ENCODE measurements around the gene OR51E2. TPM values are rescaled to one million over a fixed set of nuclear protein-coding genes. Genes with fewer than 3 reads are reported as not detected.

Gene OR51E2
- total RNA-seq, 2 experiments from 2014 or later: not detected

- no peaks in the 10 kb centered on the region for H3K36me3 Mint-ChIP-seq (ENCODE audit: low read depth)
- DNase-seq: no peak
- no peak overlapping the region for H3K27ac Mint-ChIP-seq
- no peaks in the 10 kb centered on the region for H3K27me3 Mint-ChIP-seq (ENCODE audit: low read depth)
- intact Hi-C loops (cut with micrococcal nuclease): no loop called here
- CTCF ChIA-PET: no interaction called here
- H3K4me1 Mint-ChIP-seq (ENCODE audit: low read depth): no peaks in the 10 kb centered on the region
- no peak overlapping the region for H3K4me3 Mint-ChIP-seq
- no peaks in the 10 kb centered on the region for H3K9me3 Mint-ChIP-seq
Measured at GRCh38 chr11:4684631-4685285, 12.9 kb downstream of the OR51E2 start.

DNA sequence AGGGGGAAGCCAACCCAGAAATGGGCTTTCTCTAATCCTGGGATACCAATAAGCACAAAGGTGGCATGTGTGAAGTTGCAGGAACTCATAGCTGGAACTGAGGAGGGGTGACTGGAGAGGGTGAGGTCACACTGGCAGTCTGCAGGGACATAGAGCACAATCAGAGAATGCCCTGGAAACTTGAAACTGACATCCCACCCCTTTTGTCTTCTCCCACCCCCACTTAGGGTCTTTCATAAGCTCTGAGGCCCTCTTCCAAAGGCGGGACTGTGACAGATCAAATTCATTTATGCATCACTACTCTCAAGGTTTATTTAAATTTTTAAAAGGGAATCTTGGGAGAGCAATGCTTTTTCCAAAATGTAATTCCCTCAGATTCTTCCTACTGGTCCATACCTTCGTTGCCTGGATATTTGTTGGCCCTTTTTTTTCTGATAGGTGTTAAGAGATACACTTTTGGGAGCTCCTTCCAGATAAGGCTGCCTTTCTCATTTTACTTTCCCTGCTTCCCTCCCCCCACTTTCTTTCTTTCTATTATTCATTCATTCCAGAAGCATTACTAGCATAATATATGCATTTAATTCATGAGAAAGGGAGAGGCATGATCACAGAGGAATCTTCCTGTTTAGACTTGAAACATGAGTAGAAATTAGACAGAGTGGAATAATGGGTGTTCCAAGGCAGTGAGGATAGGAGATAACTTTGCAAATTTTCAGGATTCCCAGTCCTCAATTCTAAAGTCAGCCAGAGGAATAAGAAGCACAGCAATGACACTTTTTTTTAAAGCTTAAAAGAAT, 14.8 kb downstream of the OR51E2 start:
- Mint-ChIP-seq H3K27me3 (ENCODE audit: low read depth) (no peaks in the 10 kb centered on the region), H3K4me1 (ENCODE audit: low read depth) (no peaks in the 10 kb centered on the region), H3K36me3 (ENCODE audit: low read depth) (no peaks in the 10 kb centered on the region), H3K9me3 (no peaks in the 10 kb centered on the region), H3K27ac (no peak overlapping the region), H3K4me3 (no peak overlapping the region)
- no peak for DNase-seq
- CTCF ChIA-PET: no interaction called here
- intact Hi-C loops (cut with micrococcal nuclease): no loop called here

DNA sequence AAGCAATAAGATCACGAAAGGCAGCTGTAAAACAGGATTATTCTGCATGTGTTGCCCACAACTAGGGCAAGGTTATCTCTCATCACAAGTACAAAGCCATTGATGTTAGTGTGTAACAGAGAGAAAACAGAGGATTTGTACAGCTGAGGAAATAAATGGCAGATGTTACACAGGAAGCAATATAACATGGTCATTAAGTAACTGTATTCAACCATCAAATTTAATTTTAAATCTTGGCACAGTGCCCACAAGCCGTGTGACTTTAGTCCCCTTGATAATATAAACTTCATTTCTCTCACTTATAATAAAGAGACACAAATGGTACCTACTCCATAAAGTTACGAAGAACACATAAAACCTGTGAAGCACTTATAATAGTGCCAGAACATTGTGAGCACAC, 17.3 kb downstream of the OR51E2 start:
- no peak for DNase-seq
- Mint-ChIP-seq H3K36me3 (ENCODE audit: low read depth) (no peaks in the 10 kb centered on the region), H3K27ac (no peak overlapping the region), H3K9me3 (no peaks in the 10 kb centered on the region), H3K27me3 (ENCODE audit: low read depth) (peaks cover 2% of the 10 kb centered on the region), H3K4me1 (ENCODE audit: low read depth) (no peaks in the 10 kb centered on the region), H3K4me3 (no peak overlapping the region)
- intact Hi-C loops (cut with micrococcal nuclease): no loop called here
- CTCF ChIA-PET: no interaction called here

GRCh38 chr11:4677948-4678347, 19.7 kb downstream of the OR51E2 start:
- Mint-ChIP-seq H3K27me3 (ENCODE audit: low read depth) (peaks cover 9% of the 10 kb centered on the region), H3K27ac (no peak overlapping the region), H3K4me3 (no peak overlapping the region), H3K4me1 (ENCODE audit: low read depth) (no peaks in the 10 kb centered on the region), H3K9me3 (no peaks in the 10 kb centered on the region), H3K36me3 (ENCODE audit: low read depth) (no peaks in the 10 kb centered on the region)
- intact Hi-C loops (cut with micrococcal nuclease): no loop called here
- CTCF ChIA-PET: no interaction called here
- DNase-seq: no peak

GRCh38 chr11:4673781-4674180, 23.9 kb downstream of the OR51E2 start:
- H3K4me3 Mint-ChIP-seq: no peak overlapping the region
- intact Hi-C loops (cut with micrococcal nuclease): no loop called here
- H3K27me3 Mint-ChIP-seq (ENCODE audit: low read depth): peaks cover 11% of the 10 kb centered on the region
- no peaks in the 10 kb centered on the region for H3K36me3 Mint-ChIP-seq (ENCODE audit: low read depth)
- DNase-seq: no peak
- H3K27ac Mint-ChIP-seq: no peak overlapping the region
- no peaks in the 10 kb centered on the region for H3K4me1 Mint-ChIP-seq (ENCODE audit: low read depth)
- CTCF ChIA-PET: no interaction called here
- no peaks in the 10 kb centered on the region for H3K9me3 Mint-ChIP-seq

DNA sequence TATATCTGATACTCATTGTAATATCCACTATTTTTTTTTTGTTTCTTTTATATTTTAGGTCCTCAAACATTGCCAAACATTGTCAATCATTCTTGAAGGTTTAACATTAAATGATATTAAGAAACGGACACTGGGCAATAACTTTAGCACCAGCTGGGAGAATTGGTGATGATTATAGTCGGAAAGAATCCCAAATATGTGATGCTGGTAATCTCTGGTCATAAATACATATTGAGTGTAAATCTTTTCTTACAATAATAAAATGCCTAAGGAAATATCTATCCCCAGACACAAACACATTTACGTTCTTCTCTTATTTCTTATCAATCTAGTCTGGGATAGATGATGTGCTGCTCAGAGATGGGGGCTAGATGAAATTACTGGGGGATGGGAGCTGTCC, 25.2 kb downstream of the OR51E2 start:
- no peak overlapping the region for H3K4me3 Mint-ChIP-seq
- H3K27ac Mint-ChIP-seq: no peak overlapping the region
- intact Hi-C loops (cut with micrococcal nuclease): no loop called here
- CTCF ChIA-PET: no interaction called here
- no peak for DNase-seq
- no peaks in the 10 kb centered on the region for H3K36me3 Mint-ChIP-seq (ENCODE audit: low read depth)
- no peaks in the 10 kb centered on the region for H3K9me3 Mint-ChIP-seq
- H3K4me1 Mint-ChIP-seq (ENCODE audit: low read depth): no peaks in the 10 kb centered on the region
- peaks cover 11% of the 10 kb centered on the region for H3K27me3 Mint-ChIP-seq (ENCODE audit: low read depth)

GRCh38 chr11:4671741-4672140, 25.9 kb downstream of the OR51E2 start:
- no peak overlapping the region for H3K4me3 Mint-ChIP-seq
- H3K9me3 Mint-ChIP-seq: no peaks in the 10 kb centered on the region
- H3K27me3 Mint-ChIP-seq (ENCODE audit: low read depth): peaks cover 11% of the 10 kb centered on the region
- intact Hi-C loops (cut with micrococcal nuclease): no loop called here
- no peaks in the 10 kb centered on the region for H3K36me3 Mint-ChIP-seq (ENCODE audit: low read depth)
- no peaks in the 10 kb centered on the region for H3K4me1 Mint-ChIP-seq (ENCODE audit: low read depth)
- DNase-seq: no peak
- H3K27ac Mint-ChIP-seq: no peak overlapping the region
- CTCF ChIA-PET: interaction anchor here (0.7 to 1.1 kb wide), 2 partner anchors 35 to 113 kb away, joined by 3 read pairs; partner anchors contain the start of gene OR51D1

GRCh38 chr11:4665424-4665823, 32.2 kb downstream of the OR51E2 start:
- DNase-seq: no peak
- H3K4me3 Mint-ChIP-seq: no peak overlapping the region
- intact Hi-C loops (cut with micrococcal nuclease): no loop called here

GRCh38 chr11:4664786-4665185, 32.9 kb downstream of the OR51E2 start:
- Mint-ChIP-seq H3K4me1 (ENCODE audit: low read depth) (no peaks in the 10 kb centered on the region), H3K9me3 (no peaks in the 10 kb centered on the region), H3K27me3 (ENCODE audit: low read depth) (no peaks in the 10 kb centered on the region), H3K27ac (no peak overlapping the region), H3K36me3 (ENCODE audit: low read depth) (no peaks in the 10 kb centered on the region), H3K4me3 (no peak overlapping the region)
- CTCF ChIA-PET: no interaction called here
- intact Hi-C loops (cut with micrococcal nuclease): no loop called here
- DNase-seq: no peak

More at GRCh38 chr11:4665424-4665823, 32.2 kb downstream of the OR51E2 start:
- H3K9me3 Mint-ChIP-seq: no peaks in the 10 kb centered on the region
- no peaks in the 10 kb centered on the region for H3K36me3 Mint-ChIP-seq (ENCODE audit: low read depth)
- no peak overlapping the region for H3K27ac Mint-ChIP-seq
- no peaks in the 10 kb centered on the region for H3K4me1 Mint-ChIP-seq (ENCODE audit: low read depth)
- CTCF ChIA-PET: interaction anchor here (1.5 kb wide), 1 partner anchor 29 kb away, joined by 3 read pairs; no protein-coding TSS in a partner anchor
- H3K27me3 Mint-ChIP-seq (ENCODE audit: low read depth): no peaks in the 10 kb centered on the region

GRCh38 chr11:4664183-4664582, 33.5 kb downstream of the OR51E2 start:
- Mint-ChIP-seq H3K4me1 (ENCODE audit: low read depth) (no peaks in the 10 kb centered on the region), H3K36me3 (ENCODE audit: low read depth) (no peaks in the 10 kb centered on the region), H3K4me3 (no peak overlapping the region), H3K27ac (no peak overlapping the region), H3K27me3 (ENCODE audit: low read depth) (no peaks in the 10 kb centered on the region), H3K9me3 (no peaks in the 10 kb centered on the region)
- intact Hi-C loops (cut with micrococcal nuclease): no loop called here
- CTCF ChIA-PET: no interaction called here
- DNase-seq: no peak

DNA sequence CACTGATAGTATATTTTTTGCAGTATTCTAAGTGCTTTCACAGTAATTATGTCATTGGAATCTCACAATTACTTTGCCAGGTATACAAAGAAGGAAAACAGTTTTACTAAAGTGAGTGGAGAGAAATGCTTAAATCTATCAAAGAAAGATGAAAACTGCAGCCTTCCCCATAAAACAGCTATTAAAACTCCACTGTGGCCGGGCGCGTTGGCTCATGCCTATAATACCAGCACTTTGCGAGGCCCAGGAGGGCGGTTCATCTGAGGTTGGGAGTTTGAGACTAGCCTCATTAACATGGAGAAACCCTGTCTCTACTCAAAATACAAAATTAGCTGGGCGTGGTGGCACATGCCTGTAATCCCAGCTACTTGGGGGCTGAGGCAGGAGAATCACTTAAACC, 34.8 kb downstream of the OR51E2 start:
- DNase-seq: no peak
- Mint-ChIP-seq H3K27ac (no peak overlapping the region), H3K4me1 (ENCODE audit: low read depth) (no peaks in the 10 kb centered on the region), H3K4me3 (no peak overlapping the region), H3K36me3 (ENCODE audit: low read depth) (no peaks in the 10 kb centered on the region), H3K9me3 (no peaks in the 10 kb centered on the region), H3K27me3 (ENCODE audit: low read depth) (peaks cover 4% of the 10 kb centered on the region)
- CTCF ChIA-PET: no interaction called here
- intact Hi-C loops (cut with micrococcal nuclease): no loop called here

GRCh38 chr11:4658629-4659445, 38.8 kb downstream of the OR51E2 start:
- H3K9me3 Mint-ChIP-seq: no peaks in the 10 kb centered on the region
- H3K4me1 Mint-ChIP-seq (ENCODE audit: low read depth): no peaks in the 10 kb centered on the region
- no peaks in the 10 kb centered on the region for H3K36me3 Mint-ChIP-seq (ENCODE audit: low read depth)
- CTCF ChIA-PET: no interaction called here
- intact Hi-C loops (cut with micrococcal nuclease): no loop called here
- peaks cover 4% of the 10 kb centered on the region for H3K27me3 Mint-ChIP-seq (ENCODE audit: low read depth)
- H3K27ac Mint-ChIP-seq: no peak overlapping the region
- H3K4me3 Mint-ChIP-seq: no peak overlapping the region
- no peak for DNase-seq

Measured in activated naive CD4-positive, alpha-beta T cell treated with anti-CD3 and anti-CD28 coated beads for 36 hours (primary cell).